Thymus (tissue), 11 donors: ENCODE data around the gene USP32. TPM values are rescaled to one million over a fixed set of nuclear protein-coding genes. Genes with fewer than 3 reads are reported as not detected.
"Not testable (repeated sequence)": the region's sequence is repeated elsewhere in the genome, so short reads cannot be mapped to it uniquely, and the experiment has no call there.

ENCODE experiments used
- DNase-seq, 9 donors: peaks; one replicate each; pipeline ENCODE4 v3.0.0-alpha.2; 2013; ENCODE audit warnings: low spot score in 9 of 9, low read depth in 6 of 9, missing footprints in 1 of 9
- H3K27ac ChIP-seq, 2 donors: one replicate each; pipeline ENCODE4 v1.5.1; 2013; ENCODE audit warnings: control low read depth in 1 of 2, low read depth in 1 of 2, low read length in 1 of 2, mild to moderate bottlenecking in 1 of 2, moderate library complexity in 1 of 2
- H3K27me3 ChIP-seq, 2 donors: one replicate each; pipeline ENCODE4 v1.5.1; 2013; ENCODE audit warnings: low read length in 1 of 2; ENCODE audit not compliant: control insufficient read depth in 2 of 2, insufficient read depth in 1 of 2
- H3K36me3 ChIP-seq, 2 donors: one replicate each; pipeline ENCODE4 v1.5.1; 2013; ENCODE audit warnings: low read length in 1 of 2, mild to moderate bottlenecking in 1 of 2, moderate library complexity in 1 of 2; ENCODE audit not compliant: control insufficient read depth in 2 of 2, insufficient read depth in 2 of 2
- H3K4me1 ChIP-seq, 2 donors: one replicate each; pipeline ENCODE4 v1.5.1; 2013; ENCODE audit warnings: low read length in 2 of 2; ENCODE audit not compliant: control insufficient read depth in 2 of 2, insufficient read depth in 2 of 2
- H3K4me3 ChIP-seq, 2 donors: one replicate each; pipeline ENCODE4 v1.5.1; 2013; ENCODE audit warnings: low read length in 2 of 2, control low read depth in 1 of 2, mild to moderate bottlenecking in 1 of 2
- H3K9me3 ChIP-seq, 2 donors: one replicate each; pipeline ENCODE4 v1.5.1; 2013; ENCODE audit warnings: low read length in 1 of 2, mild to moderate bottlenecking in 1 of 2; ENCODE audit not compliant: control insufficient read depth in 2 of 2, insufficient read depth in 1 of 2
- WGBS: extraction: QIAGEN DNeasy Blood & Tissue Kit; methylation state at CpG from one replicate; pipeline ENCODE4 v1.1.7; 2013; 5-methylcytosine and 5-hydroxymethylcytosine counted together
- polyA plus RNA-seq: library from polyadenylated mRNA; stranded (reverse); fragments of 200-250 nt; gene quantifications from one replicate; pipeline ENCODE4 v1.2.3, GENCODE V29; 2013
- total RNA-seq: library from RNA; stranded (reverse); fragments of 120-200 nt; gene quantifications from one replicate; pipeline ENCODE4 v1.2.4, GENCODE V29; 2013
- donor health status: healthy.

USP32 gene
- total and polyA plus RNA-seq, 2 donors, result 10.0 to 26.4 TPM

GRCh38 chr17:60176763-60177162 is 215.2 kb downstream of the USP32 start:
- not testable (repeated sequence) for H3K27me3 ChIP-seq, H3K27ac ChIP-seq, H3K4me3 ChIP-seq, H3K4me1 ChIP-seq, H3K9me3 ChIP-seq, DNase-seq
- peaks cover 13 to 15% of the 10 kb centered on the region in 2 donors for H3K36me3 ChIP-seq
- WGBS, result 98% methylated on average over 5 of the region's 5 CpGs

- not testable (repeated sequence) for H3K4me1 ChIP-seq, H3K27ac ChIP-seq, H3K4me3 ChIP-seq, DNase-seq, H3K9me3 ChIP-seq, H3K27me3 ChIP-seq, H3K36me3 ChIP-seq
- 98% methylated on average over 6 of the region's 6 CpGs for WGBS
Observed at GRCh38 chr17:60174767-60175166, 217.2 kb downstream of the USP32 start.

GRCh38 chr17:60174035-60174434 is 217.9 kb downstream of the USP32 start:
- Histone ChIP-seq H3K27ac (no peak overlapping the region), H3K27me3 (no peaks in the 10 kb centered on the region), H3K9me3 (no peaks in the 10 kb centered on the region), H3K36me3 (peaks cover 5 to 7% of the 10 kb centered on the region in 2 donors), H3K4me1 (peaks cover 3% of the 10 kb centered on the region in 2 donors), H3K4me3 (no peak overlapping the region)
- DNase-seq, result no peak
- 97% methylated on average over 3 of the region's 3 CpGs for WGBS

GRCh38 chr17:60173304-60173819 is 218.6 kb downstream of the USP32 start:
- no peak overlapping the region for H3K4me3 ChIP-seq
- H3K27me3 ChIP-seq, result no peaks in the 10 kb centered on the region
- WGBS, result 95% methylated on average over 2 of the region's 2 CpGs
- no peaks in the 10 kb centered on the region for H3K9me3 ChIP-seq
- no peak for DNase-seq
- no peak overlapping the region for H3K27ac ChIP-seq
- H3K36me3 ChIP-seq, result peaks cover 3 to 6% of the 10 kb centered on the region in 2 donors
- H3K4me1 ChIP-seq, result peaks cover 3% of the 10 kb centered on the region in 2 donors

- no peak for DNase-seq
- H3K27ac ChIP-seq, result no peak overlapping the region
- H3K4me1 ChIP-seq, result peaks cover 3% of the 10 kb centered on the region in 2 donors
- no peak overlapping the region for H3K4me3 ChIP-seq
- peaks cover 0 to under 1% of the 10 kb centered on the region in 2 donors for H3K36me3 ChIP-seq
- WGBS, result 99% methylated on average over 8 of the region's 8 CpGs
- H3K9me3 ChIP-seq, result no peaks in the 10 kb centered on the region
- H3K27me3 ChIP-seq, result no peaks in the 10 kb centered on the region
Observed at GRCh38 chr17:60171753-60172079, 220.2 kb downstream of the USP32 start.

GRCh38 chr17:60170835-60171752 is 220.8 kb downstream of the USP32 start:
- DNase-seq, result no peak
- Histone ChIP-seq H3K27ac (no peak overlapping the region), H3K9me3 (no peaks in the 10 kb centered on the region), H3K4me3 (no peak overlapping the region), H3K4me1 (peaks cover 3% of the 10 kb centered on the region in 2 donors), H3K27me3 (no peaks in the 10 kb centered on the region), H3K36me3 (no peaks in the 10 kb centered on the region)
- 95% methylated on average over 8 of the region's 8 CpGs for WGBS

- no peaks in the 10 kb centered on the region for H3K36me3 ChIP-seq
- H3K4me3 ChIP-seq, result no peak overlapping the region
- peak in 2 of 9 donors; percentile 24 to 47 for DNase-seq
- 89% methylated on average over 10 of the region's 10 CpGs for WGBS
- no peak overlapping the region for H3K27ac ChIP-seq
- no peaks in the 10 kb centered on the region for H3K27me3 ChIP-seq
- no peaks in the 10 kb centered on the region for H3K9me3 ChIP-seq
- peaks cover 3% of the 10 kb centered on the region in 2 donors for H3K4me1 ChIP-seq
Observed at GRCh38 chr17:60169921-60170817, 221.8 kb downstream of the USP32 start.

GRCh38 chr17:60168654-60169053 is 223.3 kb downstream of the USP32 start:
- no peak overlapping the region for H3K27ac ChIP-seq
- 93% methylated on average over 7 of the region's 7 CpGs for WGBS
- no peak for DNase-seq
- H3K36me3 ChIP-seq, result no peaks in the 10 kb centered on the region
- no peaks in the 10 kb centered on the region for H3K9me3 ChIP-seq
- H3K4me1 ChIP-seq, result peaks cover 3% of the 10 kb centered on the region in 2 donors
- H3K27me3 ChIP-seq, result no peaks in the 10 kb centered on the region
- H3K4me3 ChIP-seq, result no peak overlapping the region
